Immature natural killer cell (primary cell): ENCODE measurements around the gene PPP6R1. TPM values are rescaled to one million over a fixed set of nuclear protein-coding genes. Genes with fewer than 3 reads are reported as not detected.
A peak's percentile ranks its signal among the peaks of the same experiment; 100 is the strongest.

Experiments used
- DNase-seq, 3 donors: peaks; one replicate each; pipeline ENCODE4 v3.0.0; 2022; ENCODE audit warnings: mixed read lengths in 1 of 3
- H3K27ac Mint-ChIP-seq, 6 donors: one replicate each; pipeline ENCODE4 v1.8.0; 2020; ENCODE audit warnings: mixed read lengths in 6 of 6, mild to moderate bottlenecking in 5 of 6, inconsistent platforms in 4 of 6, moderate library complexity in 3 of 6
- H3K27me3 Mint-ChIP-seq, 3 donors: one replicate each; pipeline ENCODE4 v1.8.0; 2020 to 2021; ENCODE audit warnings: low read depth in 3 of 3, mild to moderate bottlenecking in 3 of 3, mixed read lengths in 3 of 3, moderate library complexity in 3 of 3, inconsistent platforms in 1 of 3
- H3K36me3 Mint-ChIP-seq, 3 donors: one replicate each; pipeline ENCODE4 v1.8.0; 2020; ENCODE audit warnings: mixed read lengths in 3 of 3, inconsistent platforms in 2 of 3, mild to moderate bottlenecking in 2 of 3
- H3K4me1 Mint-ChIP-seq, 2 donors: one replicate each; pipeline ENCODE4 v1.8.0; 2020; ENCODE audit warnings: inconsistent platforms in 2 of 2, mild to moderate bottlenecking in 2 of 2, mixed read lengths in 2 of 2, moderate library complexity in 1 of 2
- H3K4me3 Mint-ChIP-seq, 5 donors: one replicate each; pipeline ENCODE4 v1.8.0; 2020; ENCODE audit warnings: mild to moderate bottlenecking in 5 of 5, mixed read lengths in 5 of 5, inconsistent platforms in 3 of 5, moderate library complexity in 3 of 5
- H3K9me3 Mint-ChIP-seq, 6 donors: one replicate each; pipeline ENCODE4 v1.8.0; 2020; ENCODE audit warnings: mild to moderate bottlenecking in 6 of 6, mixed read lengths in 6 of 6, inconsistent platforms in 4 of 6, moderate library complexity in 3 of 6
- polyA plus RNA-seq, 3 donors: library from polyadenylated mRNA; unstranded; fragments of 300-500 nt; fragmentation: Illumina TruSeq; gene quantifications; one replicate each; pipeline ENCODE4 v1.2.3, GENCODE V29; 2021

The PPP6R1 gene
- polyA plus RNA-seq, 3 donors from 2014 or later, result 43.1 to 123 (median 47.9) TPM

DNA sequence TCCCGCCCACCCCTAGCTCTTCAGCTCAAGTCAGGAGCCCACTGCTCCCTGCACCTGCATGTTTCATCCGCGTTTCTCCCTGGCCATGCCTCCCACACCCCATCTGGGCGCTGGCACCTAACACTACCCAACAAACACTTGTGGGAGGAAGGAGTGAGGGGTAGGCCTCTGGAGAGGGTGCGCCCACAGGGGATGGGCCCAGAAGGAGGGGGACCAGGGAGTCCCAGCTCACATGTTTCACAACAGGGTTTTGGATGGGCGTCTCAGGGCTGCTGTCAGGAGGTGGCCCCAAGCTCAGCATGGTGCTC, 18.1 kb downstream of the PPP6R1 start:
- DNase-seq, result no peak
- Mint-ChIP-seq H3K27ac (peak overlapping the region in 1 of 6 donors; percentile 32), H3K27me3 (peaks cover 0 to 9% (median 6%) of the 10 kb centered on the region in 3 donors), H3K9me3 (no peaks in the 10 kb centered on the region), H3K36me3 (peaks cover 11 to 35% (median 21%) of the 10 kb centered on the region in 3 donors), H3K4me3 (no peak overlapping the region), H3K4me1 (peaks cover 2 to 5% of the 10 kb centered on the region in 2 donors)

- Mint-ChIP-seq H3K27me3 (peaks cover 0 to 6% (median 6%) of the 10 kb centered on the region in 3 donors), H3K27ac (no peak overlapping the region), H3K4me1 (peaks cover 2 to 18% of the 10 kb centered on the region in 2 donors), H3K9me3 (no peaks in the 10 kb centered on the region), H3K4me3 (no peak overlapping the region), H3K36me3 (peaks cover 21 to 46% (median 29%) of the 10 kb centered on the region in 3 donors)
- no peak for DNase-seq
Measured at GRCh38 chr19:55239004-55239403, 19.8 kb downstream of the PPP6R1 start.

DNA sequence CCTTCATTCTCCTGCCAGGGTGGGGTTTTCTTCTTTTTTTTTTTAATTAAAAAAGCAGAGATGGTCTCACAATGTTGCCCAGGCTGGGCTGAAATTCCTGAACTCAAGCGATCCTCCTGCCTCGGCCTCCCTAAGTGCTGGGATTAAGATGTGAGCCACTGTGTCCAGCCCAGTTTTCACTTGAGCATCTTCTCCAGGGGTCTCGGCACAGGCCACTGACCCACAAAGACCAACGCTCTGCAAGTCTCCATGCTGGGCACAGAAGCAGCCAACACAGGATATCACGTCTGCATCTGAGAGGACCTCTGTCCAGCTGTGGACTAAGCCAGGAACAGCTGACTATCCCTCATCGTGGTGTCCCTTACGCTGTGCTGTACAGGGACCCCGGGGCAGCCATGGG, 20.8 kb downstream of the PPP6R1 start:
- Mint-ChIP-seq H3K4me3 (no peak overlapping the region), H3K36me3 (peaks cover 21 to 54% (median 30%) of the 10 kb centered on the region in 3 donors), H3K9me3 (no peaks in the 10 kb centered on the region), H3K27me3 (peaks cover 0 to 6% (median 6%) of the 10 kb centered on the region in 3 donors), H3K27ac (no peak overlapping the region), H3K4me1 (peaks cover 2 to 25% of the 10 kb centered on the region in 2 donors)
- DNase-seq, result no peak

GRCh38 chr19:55232986-55233385, 25.8 kb downstream of the PPP6R1 start:
- Mint-ChIP-seq H3K9me3 (no peaks in the 10 kb centered on the region), H3K36me3 (peaks cover 18 to 41% (median 23%) of the 10 kb centered on the region in 3 donors), H3K27ac (peak overlapping the region in 3 of 6 donors; percentile 9 to 26 (median 16)), H3K27me3 (peaks cover 0 to 4% (median 3%) of the 10 kb centered on the region in 3 donors), H3K4me3 (no peak overlapping the region), H3K4me1 (peaks cover 2 to 26% of the 10 kb centered on the region in 2 donors)
- no peak for DNase-seq

DNA sequence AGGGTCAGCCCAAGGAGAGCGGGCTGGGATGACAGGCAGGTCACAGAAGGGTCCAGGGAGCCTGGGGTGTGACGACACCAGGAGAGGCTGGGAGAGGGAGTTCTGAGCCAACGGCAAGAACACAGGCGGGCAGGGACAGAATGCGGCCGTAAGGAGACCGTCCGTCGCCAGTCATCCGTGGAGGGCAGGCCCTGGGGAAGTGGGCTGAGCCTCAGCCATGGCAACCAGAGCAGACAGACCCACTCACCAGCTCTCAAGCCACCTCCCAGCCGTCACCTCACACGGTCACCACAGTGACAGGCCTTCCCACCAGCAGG, 26.6 kb downstream of the PPP6R1 start:
- peaks cover 0 to 4% (median 3%) of the 10 kb centered on the region in 3 donors for H3K27me3 Mint-ChIP-seq
- peaks cover 17 to 37% (median 19%) of the 10 kb centered on the region in 3 donors for H3K36me3 Mint-ChIP-seq
- H3K9me3 Mint-ChIP-seq, result no peaks in the 10 kb centered on the region
- peaks cover 2 to 26% of the 10 kb centered on the region in 2 donors for H3K4me1 Mint-ChIP-seq
- DNase-seq, result no peak
- H3K4me3 Mint-ChIP-seq, result no peak overlapping the region
- peak overlapping the region in 2 of 6 donors; percentile 4 to 35 for H3K27ac Mint-ChIP-seq

DNA sequence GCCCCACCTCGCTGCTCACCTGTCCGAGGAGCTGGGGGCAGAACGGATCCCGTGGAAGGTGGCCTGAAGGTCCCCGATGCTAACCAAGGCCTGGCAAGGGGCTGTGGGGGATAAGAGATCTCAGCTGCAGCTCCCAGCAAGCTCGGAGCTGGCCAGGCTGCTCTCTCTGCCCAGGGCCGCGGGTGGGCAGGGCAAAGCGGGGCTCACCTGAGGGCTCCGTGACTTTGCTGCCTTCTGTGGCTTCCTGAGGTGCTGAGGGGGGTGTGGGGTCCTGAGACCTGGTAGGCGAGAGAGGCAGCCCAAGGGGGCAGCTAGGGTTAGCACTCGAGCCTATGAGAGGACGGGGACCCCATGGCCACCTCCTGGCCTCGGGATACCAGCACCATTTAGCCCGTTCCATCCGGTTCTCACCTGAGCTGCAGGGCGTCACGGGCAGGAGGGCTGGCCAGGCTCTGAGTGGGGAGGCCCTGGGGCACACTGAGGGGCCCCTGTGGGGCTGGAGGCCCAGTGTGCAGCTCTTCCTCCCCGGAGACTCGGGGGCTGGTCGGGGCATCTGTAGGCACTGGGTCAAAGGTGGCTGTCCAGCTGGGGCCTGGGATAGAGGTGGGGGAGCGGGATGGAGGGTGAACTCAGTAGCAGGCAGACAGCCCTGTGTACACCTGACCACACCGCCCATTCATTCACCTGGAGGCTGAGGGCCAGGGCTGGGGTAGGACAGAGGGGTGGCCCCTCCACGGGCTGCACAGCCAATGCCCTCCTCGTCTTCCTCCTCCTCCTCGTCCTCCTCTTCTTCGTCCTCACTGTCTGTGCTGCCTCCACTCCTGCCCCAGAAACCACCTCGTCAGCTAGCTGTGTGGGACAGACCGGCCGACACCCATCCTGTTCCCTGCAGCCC, 27.2 kb downstream of the PPP6R1 start:
- Mint-ChIP-seq H3K27ac (peak overlapping the region in 1 of 6 donors; percentile 35), H3K36me3 (peaks cover 11 to 31% (median 13%) of the 10 kb centered on the region in 3 donors), H3K27me3 (peaks cover 0 to 3% (median 3%) of the 10 kb centered on the region in 3 donors), H3K9me3 (no peaks in the 10 kb centered on the region), H3K4me1 (peaks cover 2 to 26% of the 10 kb centered on the region in 2 donors), H3K4me3 (no peak overlapping the region)
- DNase-seq, result no peak

DNA sequence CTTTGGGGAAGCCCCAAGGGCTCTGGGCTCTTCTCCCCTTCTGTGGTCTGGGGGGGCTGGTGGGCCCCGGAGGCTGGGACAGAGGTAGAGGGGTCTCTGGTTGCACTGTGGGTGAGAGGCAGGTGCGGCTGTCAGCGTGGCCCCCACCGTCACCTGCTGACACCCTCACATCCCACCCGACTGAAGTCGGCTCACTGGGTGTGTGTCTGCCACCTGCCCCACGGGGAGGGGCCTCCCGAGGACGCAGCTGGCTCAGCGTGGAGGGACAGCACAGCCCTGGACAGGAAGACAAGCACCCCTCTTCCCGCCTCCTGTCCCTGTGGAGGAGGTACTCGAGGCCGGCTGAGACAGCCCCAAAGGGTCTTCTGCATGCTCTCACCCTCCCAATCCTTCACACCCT, 28.0 kb downstream of the PPP6R1 start:
- H3K27ac Mint-ChIP-seq, result no peak overlapping the region
- peaks cover 11 to 27% (median 12%) of the 10 kb centered on the region in 3 donors for H3K36me3 Mint-ChIP-seq
- DNase-seq, result no peak
- H3K4me3 Mint-ChIP-seq, result no peak overlapping the region
- no peaks in the 10 kb centered on the region for H3K9me3 Mint-ChIP-seq
- peaks cover 0 to 2% (median 0%) of the 10 kb centered on the region in 3 donors for H3K27me3 Mint-ChIP-seq
- peaks cover 4 to 26% of the 10 kb centered on the region in 2 donors for H3K4me1 Mint-ChIP-seq

GRCh38 chr19:55230329-55230728, 28.5 kb downstream of the PPP6R1 start:
- Mint-ChIP-seq H3K4me3 (no peak overlapping the region), H3K27me3 (peaks cover 0 to 2% (median 0%) of the 10 kb centered on the region in 3 donors), H3K4me1 (peaks cover 7 to 26% of the 10 kb centered on the region in 2 donors), H3K9me3 (no peaks in the 10 kb centered on the region), H3K27ac (no peak overlapping the region), H3K36me3 (peaks cover 11 to 27% (median 12%) of the 10 kb centered on the region in 3 donors)
- DNase-seq, result no peak

GRCh38 chr19:55229789-55230182, 29.0 kb downstream of the PPP6R1 start:
- no peak overlapping the region for H3K27ac Mint-ChIP-seq
- no peaks in the 10 kb centered on the region for H3K9me3 Mint-ChIP-seq
- no peak overlapping the region for H3K4me3 Mint-ChIP-seq
- DNase-seq, result no peak
- peaks cover 7 to 20% of the 10 kb centered on the region in 2 donors for H3K4me1 Mint-ChIP-seq
- peaks cover 6 to 22% (median 8%) of the 10 kb centered on the region in 3 donors for H3K36me3 Mint-ChIP-seq
- H3K27me3 Mint-ChIP-seq, result peaks cover 0 to 2% (median 0%) of the 10 kb centered on the region in 3 donors

DNA sequence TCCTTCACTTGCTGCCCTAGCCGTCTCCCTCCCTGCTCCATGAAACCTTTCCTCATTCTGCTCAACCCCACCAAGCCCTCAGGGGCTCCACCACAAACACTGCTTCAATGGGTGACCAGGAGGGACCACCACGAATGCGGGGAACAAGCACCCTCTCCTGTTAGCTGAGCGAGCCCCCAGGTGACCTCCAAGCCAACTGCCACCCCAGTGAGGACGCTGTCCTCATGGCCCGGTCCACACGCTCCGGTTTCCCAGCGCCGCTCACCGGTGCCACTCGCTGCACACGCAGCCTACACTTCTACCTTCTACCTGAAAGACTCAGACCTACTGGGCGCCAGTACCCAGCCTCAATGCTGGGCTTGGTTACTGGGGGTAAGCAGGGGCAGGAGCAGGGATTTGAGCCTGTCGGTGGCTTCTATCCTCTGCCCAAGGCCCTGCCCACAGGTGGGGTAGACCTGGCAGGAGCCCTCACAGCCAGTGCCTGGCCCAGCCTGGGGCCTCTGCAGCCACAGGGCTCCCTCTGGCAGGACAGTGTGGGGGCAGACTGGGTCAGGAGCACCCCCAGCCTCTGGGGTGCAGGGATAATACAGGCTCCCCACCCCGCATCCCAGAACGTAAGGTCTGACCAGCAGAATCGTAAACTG, 29.6 kb downstream of the PPP6R1 start:
- no peak for DNase-seq
- peaks cover under 1 to 16% (median 4%) of the 10 kb centered on the region in 3 donors for H3K36me3 Mint-ChIP-seq
- no peak overlapping the region for H3K4me3 Mint-ChIP-seq
- no peaks in the 10 kb centered on the region for H3K9me3 Mint-ChIP-seq
- H3K27me3 Mint-ChIP-seq, result peaks cover 0 to 4% (median 0%) of the 10 kb centered on the region in 3 donors
- peaks cover 7 to 15% of the 10 kb centered on the region in 2 donors for H3K4me1 Mint-ChIP-seq
- peak overlapping the region in 1 of 6 donors; percentile 34 for H3K27ac Mint-ChIP-seq

GRCh38 chr19:55228403-55229031, 30.3 kb downstream of the PPP6R1 start, which contains the start of gene TMEM86B:
TSS of gene TMEM86B (minus strand) at chr19:55228763. CDS start at chr19:55228741, 22 bp downstream.
- Mint-ChIP-seq H3K4me3 (no peak within 1 kb of the TSS), H3K9me3 (no peaks in the 10 kb centered on the region), H3K27ac (peak within 1 kb of the TSS in 2 of 6 donors; percentile 34 to 53), H3K27me3 (peaks cover 0 to 4% (median 0%) of the 10 kb centered on the region in 3 donors), H3K36me3 (peaks cover 0 to 9% (median 0%) of the 10 kb centered on the region in 3 donors), H3K4me1 (peaks cover 7 to 11% of the 10 kb centered on the region in 2 donors)
- DNase-seq, result no peak

- Mint-ChIP-seq H3K27ac (peak overlapping the region in 1 of 6 donors; percentile 53), H3K4me3 (no peak overlapping the region), H3K27me3 (peaks cover 0 to 4% (median 0%) of the 10 kb centered on the region in 3 donors), H3K4me1 (peaks cover 6 to 7% of the 10 kb centered on the region in 2 donors), H3K36me3 (peaks cover 0 to 5% (median 0%) of the 10 kb centered on the region in 3 donors), H3K9me3 (no peaks in the 10 kb centered on the region)
- no peak for DNase-seq
Measured at GRCh38 chr19:55228015-55228391, 30.8 kb downstream of the PPP6R1 start.

- Mint-ChIP-seq H3K9me3 (no peaks in the 10 kb centered on the region), H3K4me3 (no peak overlapping the region)
Measured at GRCh38 chr19:55227241-55228014, 31.4 kb downstream of the PPP6R1 start.

More at GRCh38 chr19:55227241-55228014, 31.4 kb downstream of the PPP6R1 start:
- Mint-ChIP-seq H3K27me3 (peaks cover 0 to 4% (median 0%) of the 10 kb centered on the region in 3 donors), H3K27ac (peak overlapping the region in 1 of 6 donors; percentile 53), H3K4me1 (peaks cover under 1 to 7% of the 10 kb centered on the region in 2 donors), H3K36me3 (peaks cover 0 to 3% (median 0%) of the 10 kb centered on the region in 3 donors)
- no peak for DNase-seq
